DND-41 (cell line): Measurements from ENCODE around the gene FBXO28.

Source experiments
- ATAC-seq: fragments of 200-7000 bp; cut with Tn5 transposase; 3 replicates; pipeline ENCODE4 v1.9.1; 2021; ENCODE audit warnings: low read depth; ENCODE audit not compliant: insufficient read depth
- DNase-seq: peaks from one replicate; pipeline ENCODE4 v3.0.0-alpha.2; 2020
- H2AFZ ChIP-seq: 2 replicates; pipeline ENCODE4 v1.6.0; 2012; ENCODE audit warnings: low read depth, low read length
- H3K27ac ChIP-seq: 2 replicates; pipeline ENCODE4 v1.5.1; 2012; ENCODE audit warnings: low read length, inconsistent platforms
- H3K27me3 ChIP-seq: fragments of 200-600 bp; sonication (generic); 2 replicates; pipeline ENCODE4 v1.6.0; 2012; ENCODE audit warnings: low read length, mild to moderate bottlenecking, inconsistent platforms; ENCODE audit not compliant: insufficient read depth, poor library complexity
- H3K36me3 ChIP-seq: 2 replicates; pipeline ENCODE4 v1.5.1; 2012; ENCODE audit warnings: low read length, inconsistent platforms; ENCODE audit not compliant: insufficient read depth
- H3K4me1 ChIP-seq: 2 replicates; pipeline ENCODE4 v1.5.1; 2012; ENCODE audit warnings: mild to moderate bottlenecking, low read length; ENCODE audit not compliant: insufficient read depth
- H3K4me2 ChIP-seq: 2 replicates; pipeline ENCODE4 v1.6.0; 2012; ENCODE audit warnings: mild to moderate bottlenecking, moderate library complexity, low read length, inconsistent platforms; ENCODE audit not compliant: insufficient read depth
- H3K4me3 ChIP-seq, 2 experiments: fragments of 200-600 bp in 1 of 2; shearing (Covaris generic) in 1 of 2; 2 replicates each; pipeline ENCODE4 v1.5.1; 2012 to 2016; ENCODE audit warnings: inconsistent platforms in 2 of 2, low read length in 2 of 2, mild to moderate bottlenecking in 2 of 2, low read depth in 1 of 2, moderate library complexity in 1 of 2
- H3K79me2 ChIP-seq: 2 replicates; pipeline ENCODE4 v1.6.0; 2012; ENCODE audit warnings: low read length, inconsistent platforms; ENCODE audit not compliant: insufficient read depth
- H3K9ac ChIP-seq: 2 replicates; pipeline ENCODE4 v1.6.0; 2012; ENCODE audit warnings: low read depth, mild to moderate bottlenecking, inconsistent platforms, low read length, moderate library complexity
- H3K9me3 ChIP-seq: 2 replicates; pipeline ENCODE4 v1.5.1; 2012; ENCODE audit warnings: low read length, moderate library complexity, mild to moderate bottlenecking, inconsistent platforms; ENCODE audit not compliant: insufficient read depth, severe bottlenecking
- H4K20me1 ChIP-seq: 2 replicates; pipeline ENCODE4 v1.6.0; 2012; ENCODE audit warnings: low read length; ENCODE audit not compliant: insufficient read depth
- EZH2 ChIP-seq: IDR thresholded peaks from 3 replicates; pipeline ENCODE4 v1.6.1; 2012; ENCODE audit warnings: borderline replicate concordance, low read depth, mild to moderate bottlenecking, moderate library complexity, low read length, inconsistent platforms; ENCODE audit not compliant: severe bottlenecking
- TF ChIP-seq, protein P1 (sequence below): IDR thresholded peaks from 2 replicates; pipeline ENCODE4 v1.5.1; 2012; ENCODE audit warnings: borderline replicate concordance, low read length, moderate library complexity, mild to moderate bottlenecking; ENCODE audit not compliant: poor library complexity, severe bottlenecking; ENCODE audit errors: extremely low read depth

The FBXO28 gene

DNA sequence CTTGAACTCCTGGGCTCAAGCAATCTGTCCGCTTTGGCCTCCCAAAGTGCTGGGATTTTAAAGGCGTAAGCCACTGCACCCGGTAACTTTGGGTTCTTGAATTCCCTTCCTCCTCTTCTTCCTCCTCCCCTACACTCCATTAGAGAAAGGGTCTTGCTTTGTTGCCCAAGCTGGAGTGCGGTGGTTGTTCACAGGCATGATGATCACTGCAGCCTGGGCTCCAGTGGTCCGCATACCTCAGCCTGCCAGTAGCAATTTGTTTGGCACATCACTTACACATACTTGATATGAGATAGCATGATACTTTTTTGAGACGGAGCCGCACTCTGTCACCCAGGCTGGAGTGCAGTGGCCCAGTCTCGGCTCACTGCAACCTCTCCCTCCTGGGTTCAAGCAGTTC lies 71.3 kb downstream of the FBXO28 start:
- Histone ChIP-seq H3K27ac (no peak overlapping the region), H3K9me3 (no peaks in the 10 kb centered on the region), H3K27me3 (no peaks in the 10 kb centered on the region), H4K20me1 (peaks cover 12% of the 10 kb centered on the region), H3K9ac (peak overlapping the region; percentile 96; the same call in 1 of the 2 replicates), H3K79me2 (peaks cover 70% of the 10 kb centered on the region), H2AFZ (no peak overlapping the region), H3K4me3 (no peak overlapping the region), H3K4me1 (peaks cover 29% of the 10 kb centered on the region), H3K36me3 (peaks cover 13% of the 10 kb centered on the region), H3K4me2 (peak overlapping the region; percentile 83)
- no peak for ATAC-seq
- DNase-seq = no peak
- TF ChIP-seq EZH2 = no peak

- Histone ChIP-seq H3K4me2 (no peak overlapping the region), H3K79me2 (peaks cover 73% of the 10 kb centered on the region), H3K9me3 (no peaks in the 10 kb centered on the region), H3K4me1 (peaks cover 19% of the 10 kb centered on the region), H4K20me1 (peaks cover 12% of the 10 kb centered on the region), H3K27ac (no peak overlapping the region), H3K9ac (no peak overlapping the region), H3K4me3 (no peak overlapping the region), H3K36me3 (peaks cover 31% of the 10 kb centered on the region), H2AFZ (no peak overlapping the region), H3K27me3 (no peaks in the 10 kb centered on the region)
- TF ChIP-seq EZH2 = no peak
- TF ChIP-seq, protein P1, sequence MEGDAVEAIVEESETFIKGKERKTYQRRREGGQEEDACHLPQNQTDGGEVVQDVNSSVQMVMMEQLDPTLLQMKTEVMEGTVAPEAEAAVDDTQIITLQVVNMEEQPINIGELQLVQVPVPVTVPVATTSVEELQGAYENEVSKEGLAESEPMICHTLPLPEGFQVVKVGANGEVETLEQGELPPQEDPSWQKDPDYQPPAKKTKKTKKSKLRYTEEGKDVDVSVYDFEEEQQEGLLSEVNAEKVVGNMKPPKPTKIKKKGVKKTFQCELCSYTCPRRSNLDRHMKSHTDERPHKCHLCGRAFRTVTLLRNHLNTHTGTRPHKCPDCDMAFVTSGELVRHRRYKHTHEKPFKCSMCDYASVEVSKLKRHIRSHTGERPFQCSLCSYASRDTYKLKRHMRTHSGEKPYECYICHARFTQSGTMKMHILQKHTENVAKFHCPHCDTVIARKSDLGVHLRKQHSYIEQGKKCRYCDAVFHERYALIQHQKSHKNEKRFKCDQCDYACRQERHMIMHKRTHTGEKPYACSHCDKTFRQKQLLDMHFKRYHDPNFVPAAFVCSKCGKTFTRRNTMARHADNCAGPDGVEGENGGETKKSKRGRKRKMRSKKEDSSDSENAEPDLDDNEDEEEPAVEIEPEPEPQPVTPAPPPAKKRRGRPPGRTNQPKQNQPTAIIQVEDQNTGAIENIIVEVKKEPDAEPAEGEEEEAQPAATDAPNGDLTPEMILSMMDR = no peak
- DNase-seq (no peak), ATAC-seq (no peak)
Measured at GRCh38 chr1:224188286-224188685, 74.4 kb downstream of the FBXO28 start.

DNA sequence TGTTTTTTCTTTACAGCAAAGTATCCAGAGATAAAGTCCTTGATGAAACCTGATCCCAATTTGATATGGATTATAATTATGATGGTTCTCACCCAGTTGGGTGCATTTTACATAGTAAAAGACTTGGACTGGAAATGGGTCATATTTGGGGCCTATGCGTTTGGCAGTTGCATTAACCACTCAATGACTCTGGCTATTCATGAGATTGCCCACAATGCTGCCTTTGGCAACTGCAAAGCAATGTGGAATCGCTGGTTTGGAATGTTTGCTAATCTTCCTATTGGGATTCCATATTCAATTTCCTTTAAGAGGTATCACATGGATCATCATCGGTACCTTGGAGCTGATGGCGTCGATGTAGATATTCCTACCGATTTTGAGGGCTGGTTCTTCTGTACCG lies 75.7 kb downstream of the FBXO28 start:
- H4K20me1 ChIP-seq = peaks cover 9% of the 10 kb centered on the region
- no peak overlapping the region for H3K4me2 ChIP-seq
- H3K4me1 ChIP-seq = peaks cover 10% of the 10 kb centered on the region
- H3K9me3 ChIP-seq = no peaks in the 10 kb centered on the region
- H3K79me2 ChIP-seq = peaks cover 60% of the 10 kb centered on the region
- no peak overlapping the region for H2AFZ ChIP-seq
- no peak for TF ChIP-seq EZH2
- TF ChIP-seq, protein P1 = no peak
- H3K36me3 ChIP-seq = peaks cover 39% of the 10 kb centered on the region
- H3K4me3 ChIP-seq = no peak overlapping the region
- no peak overlapping the region for H3K27ac ChIP-seq
- DNase-seq = no peak
- H3K9ac ChIP-seq = no peak overlapping the region
- H3K27me3 ChIP-seq = no peaks in the 10 kb centered on the region
- ATAC-seq = no peak

- H4K20me1 ChIP-seq = peaks cover 5% of the 10 kb centered on the region; the same call in 1 of the 2 replicates
- TF ChIP-seq EZH2 = no peak
- TF ChIP-seq, protein P1 = no peak
Measured at GRCh38 chr1:224192082-224192788, 78.3 kb downstream of the FBXO28 start.

More at GRCh38 chr1:224192082-224192788, 78.3 kb downstream of the FBXO28 start:
- peaks cover 34% of the 10 kb centered on the region for H3K36me3 ChIP-seq
- H3K27ac ChIP-seq = no peak overlapping the region
- H3K9me3 ChIP-seq = no peaks in the 10 kb centered on the region
- ATAC-seq = no peak
- DNase-seq = no peak
- no peak overlapping the region for H3K4me2 ChIP-seq
- H3K27me3 ChIP-seq = no peaks in the 10 kb centered on the region
- H3K4me3 ChIP-seq = no peak overlapping the region
- no peak overlapping the region for H2AFZ ChIP-seq
- H3K9ac ChIP-seq = no peak overlapping the region
- peaks cover 34% of the 10 kb centered on the region for H3K79me2 ChIP-seq
- H3K4me1 ChIP-seq = no peaks in the 10 kb centered on the region
